IPS-NIHi11 (cell line): ENCODE results near the gene SUSD4.
"Not testable (repeated sequence)": the region's sequence is repeated elsewhere in the genome, so short reads cannot be mapped to it uniquely, and the experiment has no call there.

Source experiments
- DNase-seq: peaks from one replicate; pipeline ENCODE4 v3.0.0; 2012; ENCODE audit warnings: mixed read lengths, low spot score

SUSD4 gene, protein sequence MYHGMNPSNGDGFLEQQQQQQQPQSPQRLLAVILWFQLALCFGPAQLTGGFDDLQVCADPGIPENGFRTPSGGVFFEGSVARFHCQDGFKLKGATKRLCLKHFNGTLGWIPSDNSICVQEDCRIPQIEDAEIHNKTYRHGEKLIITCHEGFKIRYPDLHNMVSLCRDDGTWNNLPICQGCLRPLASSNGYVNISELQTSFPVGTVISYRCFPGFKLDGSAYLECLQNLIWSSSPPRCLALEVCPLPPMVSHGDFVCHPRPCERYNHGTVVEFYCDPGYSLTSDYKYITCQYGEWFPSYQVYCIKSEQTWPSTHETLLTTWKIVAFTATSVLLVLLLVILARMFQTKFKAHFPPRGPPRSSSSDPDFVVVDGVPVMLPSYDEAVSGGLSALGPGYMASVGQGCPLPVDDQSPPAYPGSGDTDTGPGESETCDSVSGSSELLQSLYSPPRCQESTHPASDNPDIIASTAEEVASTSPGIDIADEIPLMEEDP

DNA sequence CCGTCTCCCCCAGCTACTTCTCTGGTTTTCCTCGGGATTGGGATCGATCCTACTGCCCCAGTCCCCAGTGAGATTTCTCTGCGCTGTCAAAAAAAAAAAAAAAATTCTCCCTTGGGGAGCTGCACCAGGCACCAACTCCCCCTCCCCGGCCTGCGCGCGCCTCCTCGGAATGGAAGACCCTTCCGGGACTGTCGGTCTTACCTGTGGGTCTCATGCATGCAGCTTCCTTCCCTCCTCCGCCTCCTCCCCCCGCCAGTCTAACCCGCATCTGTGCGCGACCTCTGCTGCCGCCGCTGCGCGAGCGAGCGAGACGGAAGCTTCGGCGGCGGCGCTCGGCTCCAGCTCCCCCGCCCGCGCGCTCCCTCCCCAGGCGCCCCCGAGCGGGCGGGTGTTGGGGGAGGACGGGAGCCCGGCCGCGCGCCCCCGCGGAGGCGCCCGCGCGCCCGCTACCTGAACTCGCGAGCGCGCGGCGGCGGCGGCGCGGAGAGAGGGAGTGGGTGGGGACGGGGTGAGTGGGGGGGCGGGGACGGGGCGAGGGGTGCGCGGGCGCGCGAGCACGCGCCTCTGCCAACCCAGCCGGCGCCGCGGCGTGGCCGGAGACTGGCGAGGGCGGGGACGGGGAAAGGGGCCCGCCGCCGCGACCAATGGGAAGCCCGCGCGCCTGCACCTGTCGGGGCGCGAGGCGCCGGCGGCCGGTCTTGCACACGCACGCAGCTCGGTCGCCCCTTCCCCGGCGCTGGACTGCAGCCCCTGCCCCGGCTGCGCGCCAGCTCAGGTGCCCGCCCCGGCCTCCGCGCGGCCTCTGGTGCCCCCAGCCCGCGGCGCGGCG lies at the start of gene SUSD4:
TSS of gene SUSD4 (minus strand) at position 321 of the 829 bp plus-strand sequence. CDS start 751 bp downstream, outside the sequence.
- DNase-seq = peak; percentile 90

DNA sequence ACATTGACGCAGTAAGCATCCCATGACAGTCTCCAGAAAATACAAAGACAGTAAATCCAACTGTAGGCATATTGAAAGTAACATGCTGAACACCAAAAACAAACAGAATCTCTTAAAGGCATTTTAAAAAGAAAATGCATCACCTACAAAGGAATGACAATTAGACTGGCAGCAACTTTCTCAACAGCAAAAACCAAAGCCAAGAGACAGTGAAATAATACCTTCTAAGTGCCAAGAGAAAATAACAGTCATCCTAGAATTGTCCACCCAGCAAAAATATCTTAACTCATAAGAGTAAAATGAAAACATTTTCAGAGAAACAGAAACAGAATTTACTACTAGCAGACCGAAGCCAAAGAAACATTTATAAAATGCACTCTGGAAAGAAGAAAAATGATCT lies 49.2 kb upstream of the SUSD4 start:
- no peak for DNase-seq

DNA sequence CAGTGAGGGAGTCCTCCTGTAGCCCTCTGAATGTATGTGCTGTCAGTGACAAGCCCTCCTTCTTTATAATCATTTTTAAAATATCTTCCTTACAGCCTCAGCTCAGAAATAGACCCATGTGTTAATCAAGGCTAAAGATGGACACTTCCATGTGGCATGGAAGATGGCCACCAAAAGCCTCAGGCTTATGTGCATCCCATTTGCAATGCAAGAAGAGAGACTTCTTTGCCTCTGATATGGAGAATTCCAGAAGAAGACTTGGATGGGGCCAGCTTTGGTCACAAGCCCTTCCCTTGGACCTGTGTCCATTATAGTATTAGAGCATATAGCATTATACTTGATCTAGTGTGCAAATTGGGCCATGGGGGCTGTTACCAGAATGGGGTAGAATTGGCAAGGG lies 47.7 kb upstream of the SUSD4 start:
- no peak for DNase-seq

DNA sequence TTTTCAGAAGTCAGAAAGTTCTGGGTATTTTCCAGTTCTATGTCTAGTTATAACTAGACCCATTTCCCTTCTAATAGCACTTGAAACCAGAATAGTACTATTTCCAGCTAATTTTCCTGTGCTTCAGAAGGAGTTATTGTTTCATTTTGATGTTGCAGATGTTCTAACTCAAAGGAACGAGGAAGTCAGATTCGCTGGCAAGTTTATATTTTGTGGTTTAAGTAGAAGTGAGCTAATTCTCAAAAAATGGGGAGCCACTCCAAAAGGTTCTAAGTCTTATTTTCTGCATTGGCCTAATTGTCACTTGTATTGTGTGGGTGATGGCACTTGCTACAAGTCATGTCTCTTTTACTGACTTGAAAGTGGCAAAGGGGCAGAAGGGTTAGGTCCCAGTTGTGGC lies 47.3 kb upstream of the SUSD4 start:
- DNase-seq = no peak

DNA sequence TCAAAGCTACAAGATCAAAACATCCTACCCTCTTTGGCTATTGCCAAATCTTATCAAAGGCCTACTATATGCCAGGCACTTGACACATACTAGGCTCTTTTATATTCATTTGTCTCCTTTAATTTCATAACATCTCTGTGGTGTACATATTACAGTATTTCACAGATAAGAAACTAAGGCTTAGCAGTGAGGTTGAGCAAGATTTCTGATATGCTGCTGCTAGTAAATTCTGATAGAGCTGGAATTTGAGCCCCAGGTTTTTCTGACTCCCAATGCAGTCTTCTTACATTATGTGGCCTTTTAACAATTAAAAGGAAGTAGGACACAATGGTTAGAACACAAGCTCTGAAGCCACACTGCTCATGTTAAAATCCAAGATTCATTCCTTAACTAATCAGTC lies 46.1 kb upstream of the SUSD4 start:
- DNase-seq = no peak

DNA sequence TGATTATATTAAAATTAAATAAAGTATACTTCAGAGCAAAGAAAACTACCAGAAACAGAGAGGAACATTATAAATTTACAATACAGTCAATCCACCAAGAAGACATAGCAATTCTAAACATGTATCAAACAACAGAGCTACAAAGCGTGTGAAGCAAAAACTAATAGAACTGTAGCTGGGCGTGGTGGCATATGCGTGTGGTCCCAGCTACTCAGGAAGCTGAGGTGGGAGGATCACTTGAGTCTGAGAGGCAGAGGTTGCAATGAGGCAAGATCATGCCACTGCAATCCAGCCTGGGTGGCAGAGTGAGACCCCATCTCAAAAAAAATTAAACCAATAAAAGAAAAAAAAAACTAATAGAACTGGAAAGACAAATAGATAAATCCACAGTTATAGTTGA lies 41.5 kb upstream of the SUSD4 start:
- no peak for DNase-seq

DNA sequence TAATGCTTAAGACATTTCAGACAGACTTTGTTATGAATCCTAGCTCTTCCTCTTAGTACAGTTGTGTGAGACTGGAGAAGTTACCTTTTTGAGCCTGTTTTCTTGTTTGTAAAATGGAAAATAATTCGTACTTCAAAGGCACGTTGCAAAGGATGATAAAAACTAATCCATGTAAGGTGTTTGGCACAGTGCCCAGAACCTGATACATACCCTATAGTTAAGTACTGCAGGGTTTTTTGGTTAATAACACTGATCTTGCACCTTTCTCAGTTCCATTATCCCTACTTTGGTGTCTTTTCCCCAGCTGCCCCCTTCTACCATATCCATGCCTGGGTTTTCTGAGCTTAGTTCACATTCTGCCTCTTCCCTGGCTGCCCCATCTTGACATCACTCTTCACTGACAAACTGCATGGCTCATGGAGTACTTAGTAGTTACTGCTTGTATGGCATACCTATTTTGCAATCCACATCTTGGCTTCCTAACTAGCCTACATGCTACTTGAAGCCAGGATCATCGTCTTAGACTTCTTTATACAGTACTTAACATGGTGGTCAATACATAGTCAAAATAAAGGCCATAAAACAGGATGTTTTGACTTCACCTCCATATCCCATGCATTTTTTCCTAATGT lies 39.3 kb upstream of the SUSD4 start:
- no peak for DNase-seq

DNA sequence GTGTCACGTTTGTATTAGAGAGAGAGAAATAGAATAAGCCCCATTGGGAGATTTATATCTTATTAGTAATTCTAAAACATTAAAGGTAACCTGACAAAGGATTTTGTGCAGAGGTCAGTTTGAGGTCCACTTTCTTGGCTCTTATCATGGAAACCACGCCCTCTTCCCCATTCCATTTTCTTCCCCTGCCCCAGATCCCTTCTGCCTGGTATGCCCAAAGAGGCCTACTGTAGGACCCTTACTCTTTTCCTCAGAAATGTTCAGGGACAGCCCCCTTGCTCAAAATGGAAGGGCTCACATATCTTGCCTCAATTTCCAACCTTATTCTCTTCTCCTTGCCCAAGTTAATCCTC lies 38.8 kb upstream of the SUSD4 start:
- DNase-seq = no peak

DNA sequence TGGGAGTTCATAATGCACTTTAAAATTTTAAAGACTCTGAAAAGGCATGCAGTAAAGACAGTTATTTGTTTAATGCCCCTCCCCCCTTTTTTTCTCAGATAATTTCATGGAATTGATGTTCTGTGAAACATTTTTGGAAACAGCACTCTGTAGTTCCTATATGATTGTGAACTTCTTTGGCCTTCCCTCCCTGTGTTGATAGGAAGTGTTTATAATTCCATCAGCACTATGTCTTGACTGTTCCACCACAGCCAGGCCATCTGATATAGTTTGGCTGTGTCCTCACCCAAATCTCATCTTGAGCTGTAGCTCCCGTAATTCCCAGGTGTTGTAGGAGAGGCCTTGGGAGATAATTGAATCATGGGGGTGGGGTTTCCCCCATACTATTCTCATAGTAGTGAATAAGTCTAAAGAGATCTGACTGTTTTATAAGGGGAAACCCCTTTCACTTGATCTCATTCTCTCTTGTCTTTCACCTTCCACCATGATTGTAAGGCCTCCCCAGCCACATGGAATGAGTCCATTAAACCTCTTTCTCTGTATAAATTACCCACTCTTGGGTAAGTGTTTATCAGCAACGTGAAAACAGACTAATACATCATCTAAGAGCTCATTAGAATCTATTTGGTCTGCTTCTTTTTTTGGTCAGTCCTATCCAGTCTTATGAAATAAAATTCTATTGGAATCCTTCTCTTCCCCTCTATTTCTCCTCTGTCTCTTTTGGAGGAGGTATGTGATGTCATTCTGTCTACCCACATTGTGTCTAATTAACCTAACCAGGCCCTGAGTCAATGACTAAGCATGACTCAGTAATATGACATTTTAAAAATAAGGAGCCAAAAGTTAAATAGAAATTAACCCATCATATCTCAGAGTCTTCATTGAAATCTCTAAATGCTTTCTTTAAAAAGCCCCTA lies 38.2 kb upstream of the SUSD4 start:
- DNase-seq = no peak

DNA sequence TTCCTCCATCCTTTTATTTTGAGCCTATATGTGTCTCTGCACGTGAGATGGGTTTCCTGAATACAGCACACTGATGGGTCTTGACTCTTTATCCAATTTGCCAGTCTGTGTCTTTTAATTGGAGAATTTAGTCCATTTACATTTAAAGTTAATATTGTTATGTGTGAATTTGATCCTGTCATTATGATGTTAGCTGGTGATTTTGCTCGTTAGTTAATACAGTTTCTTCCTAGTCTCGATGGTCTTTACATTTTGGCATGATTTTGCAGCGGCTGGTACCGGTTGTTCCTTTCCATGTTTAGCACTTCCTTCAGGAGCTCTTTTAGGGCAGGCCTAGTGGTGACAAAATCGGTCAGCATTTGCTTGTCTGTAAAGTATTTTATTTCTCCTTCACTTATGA lies 35.4 kb upstream of the SUSD4 start:
- not testable (repeated sequence) for DNase-seq

DNA sequence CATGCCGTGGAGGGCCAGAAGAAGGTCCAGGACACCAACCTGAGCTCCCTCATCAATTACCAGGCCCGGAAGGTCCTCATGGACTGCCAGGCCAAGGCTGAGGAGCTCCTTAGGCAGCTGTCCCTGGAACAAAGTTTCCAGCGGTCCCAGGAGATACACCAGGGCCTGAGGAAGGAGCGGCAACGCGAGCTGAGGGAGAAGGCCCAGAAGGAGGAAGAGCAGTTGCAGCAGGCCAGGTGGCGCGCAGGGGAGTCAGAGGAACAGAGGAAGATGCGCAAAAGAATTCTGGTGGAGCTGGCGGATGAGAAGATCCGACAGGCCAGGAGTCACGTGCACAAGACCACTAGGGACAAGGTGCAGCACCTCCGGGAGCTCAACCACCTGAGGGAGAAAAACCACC lies 30.7 kb upstream of the SUSD4 start:
- no peak for DNase-seq

DNA sequence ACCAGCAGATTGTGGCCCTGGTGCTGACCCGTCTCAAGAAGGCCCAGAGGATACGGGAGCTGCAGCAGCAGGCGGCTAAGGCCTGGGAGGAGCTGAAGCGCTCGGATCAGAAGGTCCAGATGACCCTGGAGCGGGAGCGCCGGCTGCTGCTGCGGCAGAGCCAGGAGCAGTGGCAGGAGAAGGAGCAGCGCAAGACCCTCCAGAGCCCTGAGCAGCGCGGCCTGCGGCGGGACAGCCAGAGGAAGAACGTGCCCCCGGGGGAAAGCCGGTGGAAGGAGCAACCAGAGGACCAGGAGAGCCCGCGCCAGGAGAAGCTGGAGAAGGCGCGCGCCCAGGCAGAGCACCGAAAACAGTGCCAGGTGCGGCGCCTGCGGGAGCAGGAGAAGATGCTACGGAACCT lies 30.3 kb upstream of the SUSD4 start:
- peak; percentile 15 for DNase-seq

DNA sequence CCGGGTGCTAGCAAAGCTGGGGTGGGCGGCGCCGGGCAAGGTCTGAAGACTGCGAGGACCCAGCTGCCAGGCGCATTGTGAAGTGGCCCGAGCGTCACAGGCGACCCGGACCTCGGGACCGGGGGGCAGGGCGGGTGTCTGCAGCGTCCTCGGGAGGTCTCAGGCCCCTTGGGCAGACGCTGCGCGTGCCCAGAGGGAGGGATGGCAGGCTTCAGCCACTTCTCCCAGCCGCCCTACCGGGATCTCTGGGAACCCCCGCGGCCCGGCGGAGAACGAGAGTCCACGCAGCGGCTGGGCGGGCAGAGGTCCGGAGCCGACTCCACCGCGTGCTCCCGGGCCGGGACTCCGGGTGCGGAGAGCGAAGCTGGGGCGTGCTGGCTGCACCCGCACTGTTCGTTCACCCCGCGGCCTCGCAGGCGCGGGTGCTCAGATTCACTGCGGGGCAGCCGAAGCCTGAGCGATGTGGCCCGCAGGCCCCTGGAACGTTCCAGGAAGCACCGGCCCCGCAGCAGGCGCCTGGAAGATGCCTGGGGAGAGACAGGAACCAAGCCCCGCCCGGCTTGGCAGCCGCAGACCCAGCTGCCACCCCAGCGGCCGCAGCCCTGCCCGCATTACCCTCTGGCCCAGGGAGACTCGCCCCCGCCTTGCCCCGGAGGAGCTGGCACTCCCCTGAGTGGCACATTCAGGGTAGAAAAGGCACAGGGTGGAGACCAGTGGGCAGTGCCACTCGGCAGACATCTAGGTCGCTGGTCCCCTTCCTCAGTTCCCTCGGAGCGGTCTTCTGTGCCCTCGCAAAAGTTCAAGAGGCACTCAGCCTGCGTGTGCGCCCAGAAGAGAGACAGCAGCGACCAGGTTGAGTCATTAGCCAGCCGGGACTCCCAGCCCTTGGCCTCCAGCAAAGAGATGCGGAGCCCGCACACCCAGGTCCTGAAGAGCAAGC lies 29.6 kb upstream of the SUSD4 start, which contains the start of gene CCDC185:
TSS of gene CCDC185 (plus strand) at position 141 of the 940 bp plus-strand sequence. CDS start at position 202, 61 bp downstream.
- DNase-seq = peak; percentile 45

DNA sequence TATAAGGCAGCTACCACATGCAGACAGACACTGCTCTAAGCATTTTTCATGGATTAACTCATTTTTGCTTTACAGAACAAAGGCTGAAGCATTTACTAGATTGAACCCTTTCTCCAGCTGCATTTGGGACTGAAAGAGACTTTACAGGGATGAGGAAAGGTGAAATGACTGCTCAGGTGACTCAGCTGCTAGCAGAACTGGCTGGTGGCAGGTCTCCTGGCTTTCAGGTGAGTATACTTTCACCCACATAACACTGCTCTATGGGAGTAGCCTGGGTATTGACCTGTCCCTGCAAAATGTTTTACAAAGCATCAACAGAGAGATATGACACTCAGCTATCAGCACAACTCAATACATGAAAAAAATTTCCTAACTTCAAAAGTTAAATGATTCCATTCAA lies 26.6 kb upstream of the SUSD4 start:
- no peak for DNase-seq

DNA sequence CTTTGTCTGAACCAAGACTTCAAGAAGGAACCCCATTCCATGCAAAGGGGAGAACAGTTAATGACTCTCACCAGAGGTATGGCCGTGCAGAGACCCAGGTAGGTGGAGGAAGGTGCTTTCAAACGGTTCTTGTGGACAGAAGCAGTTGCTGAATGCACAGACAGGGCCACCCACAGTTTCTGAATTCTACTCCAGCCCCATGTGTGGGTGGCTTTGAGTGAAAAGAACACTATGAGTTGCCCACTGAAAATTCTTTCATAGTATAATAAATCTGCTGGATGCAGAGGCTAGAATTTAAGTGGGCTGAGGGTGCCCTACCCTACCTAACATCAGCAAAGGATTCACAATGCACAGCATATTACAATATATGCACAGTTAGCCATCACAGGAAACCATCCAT lies 22.0 kb upstream of the SUSD4 start:
- no peak for DNase-seq

DNA sequence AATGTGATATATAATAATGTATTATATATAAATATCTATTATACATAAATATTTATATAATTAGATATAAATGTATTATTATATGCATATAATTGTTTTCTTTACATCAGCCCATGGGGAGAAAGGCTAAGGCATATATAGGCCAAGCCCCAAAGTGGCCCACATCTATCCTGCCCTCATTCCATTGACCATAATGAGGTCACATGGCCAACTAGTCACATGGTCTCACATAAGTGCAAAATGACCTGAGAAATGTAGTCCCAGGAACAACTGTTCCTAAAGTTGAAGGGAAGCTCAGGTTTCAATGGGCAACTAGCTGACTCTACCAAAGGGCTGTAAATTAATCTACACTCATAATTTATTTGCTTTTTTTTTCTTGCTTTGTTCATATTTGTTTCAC lies 14.8 kb upstream of the SUSD4 start:
- DNase-seq = no peak

DNA sequence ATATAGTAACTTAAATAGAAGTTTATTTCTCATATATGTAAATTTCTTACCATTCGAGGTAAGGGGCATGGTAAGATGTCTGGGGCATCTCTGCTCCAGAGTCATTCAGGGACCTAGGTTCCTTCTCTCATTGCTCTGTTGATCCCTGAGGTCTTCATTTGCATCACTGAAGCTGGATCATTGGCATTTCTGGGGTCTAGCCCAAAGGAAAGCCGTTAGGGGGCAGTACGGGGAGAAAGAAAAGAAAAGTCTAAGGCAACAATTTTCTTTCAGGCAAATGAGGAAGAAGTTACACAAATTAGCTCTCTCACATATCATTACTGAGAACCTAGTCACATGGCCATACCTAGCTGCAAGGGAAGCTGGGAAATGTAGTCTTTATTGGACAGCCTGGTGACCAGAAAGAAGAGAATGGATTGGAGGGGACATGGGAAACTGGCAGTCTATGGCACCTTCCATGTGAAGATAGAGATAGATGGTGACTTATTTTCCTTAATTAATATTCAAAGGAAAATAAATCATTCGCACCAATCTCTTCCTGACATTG lies 10.2 kb upstream of the SUSD4 start:
- no peak for DNase-seq

DNA sequence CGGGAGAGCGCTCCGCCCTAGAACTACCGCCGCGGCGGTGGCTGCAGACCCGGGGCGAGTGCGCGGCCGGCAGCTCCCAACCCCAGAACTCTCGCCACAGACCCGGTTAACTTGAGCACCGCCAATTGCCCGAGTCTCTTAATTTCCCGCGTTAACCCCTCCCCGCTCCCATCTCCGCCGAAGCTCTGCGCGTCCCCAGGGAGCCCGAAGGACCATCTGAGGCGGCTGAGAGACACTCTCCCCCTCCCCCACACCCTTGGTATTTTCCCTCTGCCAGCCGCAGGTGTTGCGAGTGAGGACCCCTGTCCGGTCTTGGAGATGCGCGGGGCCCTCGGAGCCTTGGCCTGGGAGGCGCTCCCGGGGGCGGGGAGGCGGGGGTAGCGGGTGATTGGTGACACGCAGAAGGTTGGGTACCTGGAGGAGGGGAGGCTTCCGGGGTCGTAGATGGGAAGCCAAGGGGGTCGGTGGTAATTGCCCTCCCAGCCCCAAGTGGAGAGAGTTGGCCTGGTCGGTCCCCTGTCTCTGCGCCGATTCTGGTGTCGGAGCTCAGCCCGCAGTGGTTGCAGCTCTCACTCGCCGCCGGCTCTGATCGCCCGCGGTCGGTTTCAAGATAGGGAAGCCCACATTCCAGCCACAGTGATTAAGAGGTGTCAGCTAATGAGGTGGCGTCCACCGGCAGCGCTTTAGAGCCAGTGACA lies 858 bp upstream of the SUSD4 start:
- peak; percentile 38 for DNase-seq

DNA sequence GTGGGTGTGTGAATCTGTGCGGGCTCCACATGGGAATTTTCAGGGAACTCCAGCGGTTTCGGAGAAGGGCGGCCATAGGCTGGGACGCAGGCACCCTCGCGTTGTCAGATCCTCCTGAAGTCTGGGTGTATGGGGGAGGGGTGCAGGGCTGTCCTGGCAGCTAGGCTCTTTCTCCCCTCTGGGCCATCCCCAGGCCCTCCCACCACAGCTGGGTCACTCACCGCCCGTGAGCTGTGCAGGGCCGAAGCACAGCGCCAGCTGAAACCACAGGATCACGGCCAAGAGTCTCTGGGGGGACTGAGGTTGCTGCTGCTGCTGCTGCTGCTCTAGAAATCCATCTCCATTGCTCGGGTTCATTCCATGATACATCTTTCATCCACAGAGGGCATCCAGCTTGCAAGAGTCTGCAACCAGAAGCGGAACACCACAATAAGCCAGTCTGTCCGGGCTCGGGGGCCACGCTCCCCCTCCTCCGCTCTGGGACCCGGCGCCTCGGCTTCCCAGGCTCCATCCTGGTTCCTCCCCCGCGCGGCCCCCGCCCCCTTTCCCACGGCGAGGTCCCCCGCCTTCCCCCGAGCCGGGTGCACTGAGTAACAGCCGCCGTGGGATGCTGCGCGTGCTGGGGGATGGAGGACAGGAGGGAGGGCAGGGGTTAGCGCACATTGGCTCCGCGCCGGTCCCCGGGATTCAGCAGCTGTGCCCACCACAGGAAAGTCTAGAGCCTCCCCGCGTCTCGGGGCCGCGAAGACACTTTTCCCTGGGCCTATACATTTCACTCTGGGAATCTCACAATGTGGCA lies 720 bp downstream of the SUSD4 start:
- DNase-seq = peak; percentile 35
